IPS DF 6.9 (cell line): ENCODE measurements around the gene PMPCA.

ENCODE experiments used
- DNase-seq: peaks from one replicate; pipeline ENCODE4 v3.0.0-alpha.2; 2013; ENCODE audit warnings: low read depth, low spot score
- H3K27ac ChIP-seq: one replicate; pipeline ENCODE4 v1.5.1; 2013; ENCODE audit warnings: low read length, control low read depth
- H3K27me3 ChIP-seq: 2 replicates; pipeline ENCODE4 v1.6.1; 2013; ENCODE audit warnings: mild to moderate bottlenecking, low read length; ENCODE audit not compliant: control insufficient read depth, insufficient read depth
- H3K36me3 ChIP-seq: 2 replicates; pipeline ENCODE4 v1.6.1; 2013; ENCODE audit warnings: low read length; ENCODE audit not compliant: control insufficient read depth, insufficient read depth
- H3K4me1 ChIP-seq: 2 replicates; pipeline ENCODE4 v1.6.1; 2013; ENCODE audit warnings: low read length; ENCODE audit not compliant: control insufficient read depth, insufficient read depth
- H3K4me3 ChIP-seq: 2 replicates; pipeline ENCODE4 v1.5.1; 2013; ENCODE audit warnings: mild to moderate bottlenecking, low read length
- H3K9me3 ChIP-seq: 2 replicates; pipeline ENCODE4 v1.6.1; 2013; ENCODE audit warnings: low read length, inconsistent platforms; ENCODE audit not compliant: control insufficient read depth, insufficient read depth
- WGBS: extraction: QIAGEN DNeasy Blood & Tissue Kit; methylation state at CpG from one replicate; pipeline ENCODE4 v1.1.7; 2013; ENCODE audit warnings: mixed read lengths, missing lambda C conversion rate; ENCODE audit not compliant: insufficient read length, insufficient coverage; 5-methylcytosine and 5-hydroxymethylcytosine counted together

PMPCA gene

GRCh38 chr9:136374183-136374575, 36.3 kb upstream of the PMPCA start:
- Histone ChIP-seq H3K36me3 (peaks cover 18% of the 10 kb centered on the region; the same call in 1 of the 2 replicates), H3K4me3 (no peak overlapping the region), H3K9me3 (no peaks in the 10 kb centered on the region), H3K4me1 (no peaks in the 10 kb centered on the region; the same call in 1 of the 2 replicates), H3K27ac (no peak overlapping the region), H3K27me3 (no peaks in the 10 kb centered on the region)
- WGBS: no CpG with 5 or more reads among the region's 14 CpGs
- DNase-seq: no peak

GRCh38 chr9:136375096-136375495, 35.4 kb upstream of the PMPCA start:
- no peak overlapping the region for H3K4me3 ChIP-seq
- no peak for DNase-seq
- no peak overlapping the region for H3K27ac ChIP-seq
- WGBS: no CpG with 5 or more reads among the region's 12 CpGs
- H3K36me3 ChIP-seq: peaks cover 25% of the 10 kb centered on the region
- H3K4me1 ChIP-seq: no peaks in the 10 kb centered on the region; the same call in 1 of the 2 replicates
- H3K9me3 ChIP-seq: no peaks in the 10 kb centered on the region
- H3K27me3 ChIP-seq: no peaks in the 10 kb centered on the region

GRCh38 chr9:136376457-136376856, 34.0 kb upstream of the PMPCA start:
- Histone ChIP-seq H3K4me1 (no peaks in the 10 kb centered on the region; the same call in 1 of the 2 replicates), H3K36me3 (peaks cover 35% of the 10 kb centered on the region), H3K9me3 (no peaks in the 10 kb centered on the region), H3K27ac (no peak overlapping the region), H3K4me3 (no peak overlapping the region), H3K27me3 (no peaks in the 10 kb centered on the region)
- no CpG with 5 or more reads among the region's 8 CpGs for WGBS
- no peak for DNase-seq

GRCh38 chr9:136377341-136378169, 32.9 kb upstream of the PMPCA start:
- Histone ChIP-seq H3K4me3 (no peak overlapping the region), H3K36me3 (peaks cover 45% of the 10 kb centered on the region), H3K27ac (no peak overlapping the region), H3K27me3 (no peaks in the 10 kb centered on the region), H3K9me3 (no peaks in the 10 kb centered on the region), H3K4me1 (no peaks in the 10 kb centered on the region; the same call in 1 of the 2 replicates)
- DNase-seq: no peak
- WGBS: no CpG with 5 or more reads among the region's 32 CpGs

GRCh38 chr9:136378170-136379002, 32.1 kb upstream of the PMPCA start:
- no peak for DNase-seq
- Histone ChIP-seq H3K27me3 (no peaks in the 10 kb centered on the region), H3K4me1 (no peaks in the 10 kb centered on the region; the same call in 1 of the 2 replicates), H3K36me3 (peaks cover 53% of the 10 kb centered on the region), H3K4me3 (no peak overlapping the region), H3K9me3 (no peaks in the 10 kb centered on the region), H3K27ac (no peak overlapping the region)
- WGBS: no CpG with 5 or more reads among the region's 28 CpGs

- no peak overlapping the region for H3K4me3 ChIP-seq
- no peak overlapping the region for H3K27ac ChIP-seq
- H3K9me3 ChIP-seq: no peaks in the 10 kb centered on the region
- no peaks in the 10 kb centered on the region; the same call in 1 of the 2 replicates for H3K4me1 ChIP-seq
- WGBS: no CpG with 5 or more reads among the region's 18 CpGs
- peaks cover 55% of the 10 kb centered on the region for H3K36me3 ChIP-seq
- no peak for DNase-seq
- H3K27me3 ChIP-seq: no peaks in the 10 kb centered on the region
Observed at GRCh38 chr9:136379003-136379287, 31.5 kb upstream of the PMPCA start.

GRCh38 chr9:136379401-136379800, 31.1 kb upstream of the PMPCA start:
- Histone ChIP-seq H3K4me1 (no peaks in the 10 kb centered on the region; the same call in 1 of the 2 replicates), H3K4me3 (no peak overlapping the region), H3K27ac (no peak overlapping the region), H3K9me3 (no peaks in the 10 kb centered on the region), H3K27me3 (no peaks in the 10 kb centered on the region), H3K36me3 (peaks cover 59% of the 10 kb centered on the region)
- no peak for DNase-seq
- WGBS: no CpG with 5 or more reads among the region's 11 CpGs

- Histone ChIP-seq H3K4me3 (no peak overlapping the region), H3K4me1 (no peaks in the 10 kb centered on the region; the same call in 1 of the 2 replicates), H3K27me3 (no peaks in the 10 kb centered on the region), H3K27ac (no peak overlapping the region), H3K36me3 (peaks cover 60% of the 10 kb centered on the region), H3K9me3 (no peaks in the 10 kb centered on the region)
- no peak for DNase-seq
- no CpG with 5 or more reads among the region's 11 CpGs for WGBS
Observed at GRCh38 chr9:136379891-136380290, 30.6 kb upstream of the PMPCA start.

GRCh38 chr9:136380381-136380780, 30.1 kb upstream of the PMPCA start:
- Histone ChIP-seq H3K27ac (no peak overlapping the region), H3K9me3 (no peaks in the 10 kb centered on the region), H3K36me3 (peaks cover 59% of the 10 kb centered on the region), H3K27me3 (no peaks in the 10 kb centered on the region), H3K4me1 (no peaks in the 10 kb centered on the region; the same call in 1 of the 2 replicates), H3K4me3 (no peak overlapping the region)
- WGBS: no CpG with 5 or more reads among the region's 17 CpGs
- DNase-seq: no peak

- Histone ChIP-seq H3K27ac (no peak overlapping the region), H3K4me3 (no peak overlapping the region), H3K27me3 (no peaks in the 10 kb centered on the region), H3K9me3 (no peaks in the 10 kb centered on the region), H3K4me1 (no peaks in the 10 kb centered on the region; the same call in 1 of the 2 replicates), H3K36me3 (peaks cover 53% of the 10 kb centered on the region)
- no peak for DNase-seq
- no CpG with 5 or more reads among the region's 9 CpGs for WGBS
Observed at GRCh38 chr9:136381311-136381710, 29.1 kb upstream of the PMPCA start.
